ENCODE measurements around the gene HOXD12. TPM values are rescaled to one million over a fixed set of nuclear protein-coding genes. Genes with fewer than 3 reads are reported as not detected.

Gene HOXD12
- total RNA-seq, 2 donors from 2014 or later = not detected

DNA sequence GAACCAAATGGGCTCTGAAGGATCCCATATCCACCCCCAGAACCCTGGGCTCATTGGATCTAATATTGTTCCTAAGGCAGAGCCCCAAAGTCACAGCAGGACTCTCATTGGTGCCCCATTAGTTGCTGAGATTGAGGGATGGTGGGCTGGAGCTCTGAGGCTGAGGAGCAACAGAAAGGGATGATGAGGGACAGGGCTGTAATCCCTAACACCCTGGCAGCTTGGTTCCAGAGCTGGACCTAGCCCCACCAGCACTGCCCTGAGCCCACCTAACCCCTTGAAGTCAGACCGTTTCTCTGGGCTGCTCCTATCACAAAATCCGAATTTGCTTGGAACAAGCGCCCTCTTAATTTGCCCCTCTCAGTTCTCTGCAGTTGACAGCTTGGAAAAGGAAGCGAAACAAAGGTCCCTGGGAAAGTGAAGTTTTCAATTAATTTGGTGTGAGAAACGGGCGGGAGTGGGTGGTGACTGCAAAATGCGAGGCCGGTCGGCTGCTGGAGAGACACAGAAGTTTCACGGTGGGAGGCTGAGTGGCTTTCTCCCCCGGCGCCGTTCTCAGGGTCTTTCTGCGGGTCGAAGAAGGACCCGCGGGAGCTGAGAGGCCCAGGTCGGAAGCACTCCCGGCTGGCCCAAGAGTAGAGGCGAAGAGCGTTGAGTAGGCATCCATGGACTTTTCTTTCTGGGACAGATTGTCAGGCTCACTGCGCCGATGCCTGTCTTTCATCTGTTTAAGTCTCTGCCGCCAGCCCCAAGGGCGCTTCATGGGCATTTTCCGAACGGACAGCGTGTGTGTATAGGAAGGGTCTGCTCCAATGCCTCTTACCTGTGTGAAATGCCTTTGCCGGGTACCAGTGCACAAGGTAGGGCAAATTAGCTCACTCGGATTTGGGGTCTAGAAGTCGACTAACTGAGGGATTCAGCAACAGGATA, 8.0 kb upstream of the HOXD12 start:
- DNase-seq (ENCODE audit: low spot score) (no peak), ATAC-seq (ENCODE audit: insufficient number of reproducible peaks, low FRiP score, low read depth) (no peak)
- Histone ChIP-seq H3K36me3 (no peaks in the 10 kb centered on the region), H3K4me3 (no peak overlapping the region), H3K27ac (no peak overlapping the region), H3K9me3 (no peaks in the 10 kb centered on the region), H3K27me3 (replicated peaks; ENCODE audit: insufficient read depth) (peaks cover 68% of the 10 kb centered on the region), H3K4me1 (ENCODE audit: control insufficient read depth in 1 of 2, low read depth in 2 of 2) (peaks cover 7 to 23% of the 10 kb centered on the region in 2 donors)
- TF ChIP-seq, protein P1, sequence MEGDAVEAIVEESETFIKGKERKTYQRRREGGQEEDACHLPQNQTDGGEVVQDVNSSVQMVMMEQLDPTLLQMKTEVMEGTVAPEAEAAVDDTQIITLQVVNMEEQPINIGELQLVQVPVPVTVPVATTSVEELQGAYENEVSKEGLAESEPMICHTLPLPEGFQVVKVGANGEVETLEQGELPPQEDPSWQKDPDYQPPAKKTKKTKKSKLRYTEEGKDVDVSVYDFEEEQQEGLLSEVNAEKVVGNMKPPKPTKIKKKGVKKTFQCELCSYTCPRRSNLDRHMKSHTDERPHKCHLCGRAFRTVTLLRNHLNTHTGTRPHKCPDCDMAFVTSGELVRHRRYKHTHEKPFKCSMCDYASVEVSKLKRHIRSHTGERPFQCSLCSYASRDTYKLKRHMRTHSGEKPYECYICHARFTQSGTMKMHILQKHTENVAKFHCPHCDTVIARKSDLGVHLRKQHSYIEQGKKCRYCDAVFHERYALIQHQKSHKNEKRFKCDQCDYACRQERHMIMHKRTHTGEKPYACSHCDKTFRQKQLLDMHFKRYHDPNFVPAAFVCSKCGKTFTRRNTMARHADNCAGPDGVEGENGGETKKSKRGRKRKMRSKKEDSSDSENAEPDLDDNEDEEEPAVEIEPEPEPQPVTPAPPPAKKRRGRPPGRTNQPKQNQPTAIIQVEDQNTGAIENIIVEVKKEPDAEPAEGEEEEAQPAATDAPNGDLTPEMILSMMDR (IDR thresholded peaks at IDR 0.05) = no peak

DNA sequence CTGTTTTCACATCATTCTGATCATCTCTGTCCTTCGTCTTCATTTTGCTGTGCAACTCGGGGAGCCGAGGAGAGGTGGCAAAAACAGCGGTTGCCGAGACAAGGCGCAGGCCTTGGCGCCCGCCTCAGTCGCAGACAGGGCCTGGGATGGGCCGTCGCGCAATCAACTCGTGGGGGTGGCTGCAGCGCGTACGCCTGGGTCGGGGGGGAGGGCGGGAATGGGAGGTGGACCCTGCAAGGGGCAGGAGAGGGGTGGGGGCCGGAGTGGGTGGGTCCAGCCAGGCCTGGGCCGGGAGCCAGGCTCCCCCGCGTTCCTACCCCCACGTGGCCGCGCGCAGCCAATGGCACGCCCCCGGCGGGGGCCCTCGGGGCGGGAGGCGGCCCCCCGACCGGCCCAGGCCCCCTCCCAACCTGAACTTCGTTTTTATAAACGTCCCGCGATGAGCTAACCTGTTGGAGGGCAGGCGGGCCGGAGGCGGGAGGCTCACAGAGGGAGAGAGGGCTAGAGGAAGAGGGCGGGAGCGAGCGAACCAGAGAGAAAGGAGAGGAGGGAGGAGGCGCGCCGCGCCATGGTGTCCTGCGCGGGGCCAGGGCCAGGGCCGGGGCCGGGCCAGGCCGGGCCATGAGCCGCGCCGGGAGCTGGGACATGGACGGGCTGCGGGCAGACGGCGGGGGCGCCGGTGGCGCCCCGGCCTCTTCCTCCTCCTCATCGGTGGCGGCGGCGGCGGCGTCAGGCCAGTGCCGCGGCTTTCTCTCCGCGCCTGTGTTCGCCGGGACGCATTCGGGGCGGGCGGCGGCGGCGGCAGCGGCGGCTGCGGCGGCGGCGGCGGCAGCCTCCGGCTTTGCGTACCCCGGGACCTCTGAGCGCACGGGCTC, 7.1 kb upstream of the HOXD12 start, which contains the start of gene HOXD13:
TSS of gene HOXD13 (plus strand) at position 452 of the 875 bp plus-strand sequence. CDS start at position 622, 170 bp downstream.
- ATAC-seq (ENCODE audit: insufficient number of reproducible peaks, low FRiP score, low read depth) = no peak
- H3K4me1 ChIP-seq (ENCODE audit: control insufficient read depth in 1 of 2, low read depth in 2 of 2) = peaks cover 8 to 32% of the 10 kb centered on the region in 2 donors
- no peak for DNase-seq (ENCODE audit: low spot score)

DNA sequence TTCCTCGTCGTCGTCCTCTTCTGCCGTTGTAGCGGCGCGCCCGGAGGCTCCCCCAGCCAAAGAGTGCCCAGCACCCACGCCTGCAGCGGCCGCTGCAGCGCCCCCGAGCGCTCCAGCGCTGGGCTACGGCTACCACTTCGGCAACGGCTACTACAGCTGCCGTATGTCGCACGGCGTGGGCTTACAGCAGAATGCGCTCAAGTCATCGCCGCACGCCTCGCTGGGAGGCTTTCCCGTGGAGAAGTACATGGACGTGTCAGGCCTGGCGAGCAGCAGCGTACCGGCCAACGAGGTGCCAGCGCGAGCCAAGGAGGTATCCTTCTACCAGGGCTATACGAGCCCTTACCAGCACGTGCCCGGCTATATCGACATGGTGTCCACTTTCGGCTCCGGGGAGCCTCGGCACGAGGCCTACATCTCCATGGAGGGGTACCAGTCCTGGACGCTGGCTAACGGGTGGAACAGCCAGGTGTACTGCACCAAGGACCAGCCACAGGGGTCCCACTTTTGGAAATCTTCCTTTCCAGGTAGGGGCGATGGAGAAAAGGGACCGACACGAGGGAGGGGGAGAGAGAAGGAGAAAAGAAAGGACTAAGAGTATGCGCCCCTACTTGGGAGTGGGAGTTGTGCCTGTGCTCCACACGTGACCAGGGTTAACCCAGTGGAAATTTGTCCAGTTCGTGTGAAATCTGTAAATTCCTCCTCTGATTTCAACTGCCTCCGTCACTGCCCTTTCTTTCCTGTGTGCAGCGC, 6.3 kb upstream of the HOXD12 start:
- H3K27ac ChIP-seq = no peak overlapping the region
- no peaks in the 10 kb centered on the region for H3K36me3 ChIP-seq
- H3K9me3 ChIP-seq = no peaks in the 10 kb centered on the region
- DNase-seq (ENCODE audit: low spot score) (no peak), ATAC-seq (ENCODE audit: insufficient number of reproducible peaks, low FRiP score, low read depth) (no peak)
- TF ChIP-seq, protein P1 (IDR thresholded peaks at IDR 0.05) = no peak
- H3K27me3 ChIP-seq (replicated peaks; ENCODE audit: insufficient read depth) = peaks cover 69% of the 10 kb centered on the region
- H3K4me3 ChIP-seq = peak overlapping the region; percentile 52
- H3K4me1 ChIP-seq (ENCODE audit: control insufficient read depth in 1 of 2, low read depth in 2 of 2) = peaks cover 8 to 26% of the 10 kb centered on the region in 2 donors

More for the DNA sequence above, 7.1 kb upstream of the HOXD12 start, which contains the start of gene HOXD13:
- no peaks in the 10 kb centered on the region for H3K36me3 ChIP-seq
- H3K4me3 ChIP-seq = peak within 1 kb of the TSS; percentile 52
- TF ChIP-seq, protein P1 (IDR thresholded peaks at IDR 0.05) = no peak
- no peaks in the 10 kb centered on the region for H3K9me3 ChIP-seq
- no peak within 1 kb of the TSS for H3K27ac ChIP-seq
- peaks cover 63% of the 10 kb centered on the region for H3K27me3 ChIP-seq (replicated peaks; ENCODE audit: insufficient read depth)

DNA sequence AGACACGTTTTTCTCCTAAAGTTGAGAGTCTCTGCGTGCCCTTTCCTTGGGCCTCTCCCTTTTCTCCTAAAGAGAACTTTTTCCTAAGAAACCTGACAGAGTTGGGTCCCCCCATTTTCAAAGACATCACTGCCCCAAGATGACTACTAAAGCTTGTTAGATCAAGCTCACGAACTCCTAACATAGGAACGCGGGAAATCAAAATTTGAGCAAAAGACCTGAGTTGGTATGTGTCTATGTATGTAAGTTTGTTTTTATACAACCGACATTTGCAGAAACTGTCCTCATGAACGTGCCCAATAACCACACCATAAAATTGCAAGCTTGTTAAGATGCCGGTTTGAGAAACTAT, 5.7 kb upstream of the HOXD12 start:
- Histone ChIP-seq H3K4me1 (ENCODE audit: control insufficient read depth in 1 of 2, low read depth in 2 of 2) (peaks cover 8 to 25% of the 10 kb centered on the region in 2 donors), H3K36me3 (no peaks in the 10 kb centered on the region), H3K9me3 (no peaks in the 10 kb centered on the region), H3K4me3 (no peak overlapping the region), H3K27me3 (replicated peaks; ENCODE audit: insufficient read depth) (peaks cover 74% of the 10 kb centered on the region), H3K27ac (no peak overlapping the region)
- DNase-seq (ENCODE audit: low spot score) (no peak), ATAC-seq (ENCODE audit: insufficient number of reproducible peaks, low FRiP score, low read depth) (no peak)
- TF ChIP-seq, protein P1 (IDR thresholded peaks at IDR 0.05) = no peak
